GM23248 (cell line): ENCODE results near the gene LGI2. TPM values are rescaled to one million over a fixed set of nuclear protein-coding genes. Genes with fewer than 3 reads are reported as not detected.
A peak's percentile ranks its signal among the peaks of the same experiment; 100 is the strongest.

ENCODE experiments used
- DNase-seq: peaks from one replicate; pipeline ENCODE4 v3.0.0-alpha.2; 2015
- H2AFZ ChIP-seq: fragments of 200-600 bp; sonication (generic); 2 replicates; pipeline ENCODE4 v1.6.1; 2016; ENCODE audit warnings: antibody characterized with exemption
- H3F3A ChIP-seq: fragments of 200-600 bp; sonication (generic); 2 replicates; pipeline ENCODE4 v1.6.1; 2016; ENCODE audit warnings: mild to moderate bottlenecking, antibody characterized with exemption, mixed run types; ENCODE audit not compliant: insufficient read depth
- H3K27ac ChIP-seq: fragments of 200-600 bp; sonication (generic); 2 replicates; pipeline ENCODE4 v1.5.1; 2016; ENCODE audit warnings: mild to moderate bottlenecking
- H3K27me3 ChIP-seq: fragments of 200-600 bp; sonication (generic); replicated peaks from 2 replicates; pipeline ENCODE4 v1.6.1; 2016; ENCODE audit warnings: mild to moderate bottlenecking; ENCODE audit not compliant: insufficient read depth
- H3K36me3 ChIP-seq: fragments of 200-600 bp; sonication (generic); 2 replicates; pipeline ENCODE4 v1.6.1; 2016; ENCODE audit warnings: low read depth, mild to moderate bottlenecking
- H3K4me1 ChIP-seq: fragments of 200-600 bp; sonication (generic); 2 replicates; pipeline ENCODE4 v1.6.1; 2016; ENCODE audit warnings: mild to moderate bottlenecking; ENCODE audit not compliant: insufficient read depth
- H3K4me2 ChIP-seq: fragments of 200-600 bp; sonication (generic); one replicate; pipeline ENCODE4 v1.6.1; 2016; ENCODE audit warnings: mild to moderate bottlenecking; ENCODE audit not compliant: unreplicated experiment
- H3K4me3 ChIP-seq: fragments of 200-600 bp; sonication (generic); 2 replicates; pipeline ENCODE4 v1.5.1; 2016; ENCODE audit warnings: mild to moderate bottlenecking
- H3K79me2 ChIP-seq: fragments of 200-600 bp; sonication (generic); 2 replicates; pipeline ENCODE4 v1.6.1; 2016; ENCODE audit warnings: mild to moderate bottlenecking; ENCODE audit not compliant: insufficient read depth
- H3K9ac ChIP-seq: fragments of 200-600 bp; sonication (generic); 2 replicates; pipeline ENCODE4 v1.6.1; 2016; ENCODE audit warnings: mild to moderate bottlenecking
- H3K9me2 ChIP-seq: fragments of 200-600 bp; sonication (generic); 2 replicates; pipeline ENCODE4 v1.6.1; 2016; ENCODE audit warnings: mixed run types, mild to moderate bottlenecking, moderate library complexity; ENCODE audit not compliant: insufficient read depth
- H3K9me3 ChIP-seq: fragments of 200-600 bp; sonication (generic); one replicate; pipeline ENCODE4 v1.6.1; 2017; ENCODE audit warnings: low read depth
- H4K20me1 ChIP-seq: fragments of 200-600 bp; sonication (generic); 2 replicates; pipeline ENCODE4 v1.6.0; 2016; ENCODE audit not compliant: insufficient read depth
- EZH2 ChIP-seq: fragments of 200-600 bp; sonication (generic); IDR thresholded peaks from 2 replicates; pipeline ENCODE4 v1.6.1; 2018; ENCODE audit warnings: antibody characterized with exemption, mild to moderate bottlenecking; ENCODE audit not compliant: insufficient read depth, poor library complexity, severe bottlenecking
- EZH2phosphoT487 ChIP-seq: fragments of 200-600 bp; sonication (generic); IDR thresholded peaks from 2 replicates; pipeline ENCODE4 v1.6.1; 2018; ENCODE audit warnings: antibody characterized with exemption, moderate library complexity, mild to moderate bottlenecking, low read depth; ENCODE audit not compliant: insufficient read depth
- WGBS, 2 experiments: methylation state at CpG; one replicate each; pipeline ENCODE4 v1.1.6; 2015 to 2017; ENCODE audit warnings: low lambda C conversion rate in 2 of 2, low coverage in 1 of 2; ENCODE audit errors: missing lambda C conversion rate in 2 of 2; 5-methylcytosine and 5-hydroxymethylcytosine counted together
- in situ Hi-C: fragments of 300-500 bp; cut with MboI; formaldehyde crosslinking; loops from 2 replicates; pipeline ENCODE4 v1.15.0; 2020
- polyA plus RNA-seq: library from polyadenylated mRNA; unstranded; fragments of >200 nt; fragmentation: Nextera tagmentation; extraction: Ambion mirVana; gene quantifications from 2 replicates; pipeline ENCODE4 v1.2.1, GENCODE V29; 2016
- total RNA-seq: library from RNA; depleted of rRNA; stranded (reverse); fragments of >200 nt; shearing (Covaris generic); gene quantifications from 2 replicates; pipeline ENCODE4 v1.2.3, GENCODE V29; 2014

LGI2 gene
- total and polyA plus RNA-seq, 2 experiments from 2014 or later = not detected

DNA sequence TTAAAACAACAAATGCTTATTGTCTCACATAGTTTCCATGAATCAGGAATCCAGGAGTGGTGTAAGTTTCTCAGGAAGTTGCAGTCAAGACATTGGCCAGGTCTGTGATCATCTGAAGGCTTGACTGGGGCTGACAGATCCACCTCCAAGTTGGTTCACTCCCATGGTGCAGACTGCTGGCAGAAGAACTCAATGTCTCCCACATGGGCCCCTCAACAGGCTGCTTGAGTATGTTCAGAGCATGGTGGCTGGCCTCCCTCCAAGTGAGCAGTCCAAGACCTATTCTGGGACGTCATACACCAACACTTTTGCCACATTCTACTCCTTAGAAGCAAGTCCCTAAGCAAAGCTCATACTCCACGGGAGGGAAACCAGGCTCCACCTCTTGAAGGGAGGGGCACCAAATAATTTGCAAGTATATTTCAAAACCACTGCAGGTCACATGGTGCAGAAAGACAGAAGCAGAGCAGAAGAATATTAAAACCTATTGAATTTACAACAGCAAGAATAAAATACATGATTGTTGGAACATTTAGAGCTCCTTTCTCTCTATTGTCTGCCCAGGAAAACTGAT is 35.3 kb downstream of the LGI2 start:
- in situ Hi-C loops = no loop called here
- no peak overlapping the region for H2AFZ ChIP-seq
- no peaks in the 10 kb centered on the region for H4K20me1 ChIP-seq
- no peak overlapping the region for H3K4me3 ChIP-seq
- no peaks in the 10 kb centered on the region; the same call in 1 of the 2 replicates for H3K27me3 ChIP-seq
- no peak overlapping the region for H3K27ac ChIP-seq
- no peaks in the 10 kb centered on the region for H3K9me2 ChIP-seq
- no peak overlapping the region for H3K9ac ChIP-seq
- H3F3A ChIP-seq = no peaks in the 10 kb centered on the region
- H3K79me2 ChIP-seq = no peaks in the 10 kb centered on the region
- H3K9me3 ChIP-seq = no peaks in the 10 kb centered on the region
- no peaks in the 10 kb centered on the region for H3K36me3 ChIP-seq
- TF ChIP-seq EZH2 (no peak), EZH2phosphoT487 (no peak)
- no peaks in the 10 kb centered on the region for H3K4me1 ChIP-seq
- 17 to 19% methylated on average over 2 of the region's 2 CpGs for WGBS, 2 experiments
- no peak overlapping the region for H3K4me2 ChIP-seq
- DNase-seq = no peak

DNA sequence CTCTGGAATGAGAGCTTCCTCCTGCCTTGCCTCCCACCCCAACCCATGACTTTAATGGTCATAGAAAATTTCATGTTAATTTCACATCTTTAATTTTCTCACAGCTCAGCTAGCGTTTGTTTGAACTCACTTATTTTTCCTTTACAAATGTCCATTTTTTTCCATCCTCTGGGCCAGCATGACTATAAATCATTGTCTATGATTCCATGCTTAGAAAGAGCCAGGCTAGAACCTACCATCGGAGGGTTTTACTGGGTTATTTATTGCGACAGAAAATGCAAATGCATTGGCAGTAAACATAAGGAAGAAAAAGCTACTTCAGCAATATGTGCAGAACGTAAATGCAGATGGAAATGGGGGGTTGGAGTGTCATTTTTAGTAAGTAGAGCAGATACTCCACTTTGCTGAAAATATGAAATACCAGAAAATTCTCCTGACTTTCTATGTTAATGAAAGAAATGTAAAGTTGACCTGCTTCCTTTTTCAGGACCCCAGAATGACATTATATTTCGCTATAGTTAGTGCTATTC is 37.1 kb downstream of the LGI2 start:
- Histone ChIP-seq H3K27ac (no peak overlapping the region), H3K36me3 (no peaks in the 10 kb centered on the region), H3K4me1 (no peaks in the 10 kb centered on the region), H3K79me2 (no peaks in the 10 kb centered on the region), H3K9ac (no peak overlapping the region), H4K20me1 (no peaks in the 10 kb centered on the region), H2AFZ (no peak overlapping the region), H3K9me2 (no peaks in the 10 kb centered on the region), H3K27me3 (no peaks in the 10 kb centered on the region; the same call in 1 of the 2 replicates), H3K4me2 (no peak overlapping the region), H3F3A (no peaks in the 10 kb centered on the region), H3K9me3 (no peaks in the 10 kb centered on the region), H3K4me3 (no peak overlapping the region)
- TF ChIP-seq EZH2phosphoT487 (no peak), EZH2 (no peak)
- 22 to 30% methylated on average over 5 of the region's 5 CpGs for WGBS, 2 experiments
- in situ Hi-C loops = no loop called here
- no peak for DNase-seq

DNA sequence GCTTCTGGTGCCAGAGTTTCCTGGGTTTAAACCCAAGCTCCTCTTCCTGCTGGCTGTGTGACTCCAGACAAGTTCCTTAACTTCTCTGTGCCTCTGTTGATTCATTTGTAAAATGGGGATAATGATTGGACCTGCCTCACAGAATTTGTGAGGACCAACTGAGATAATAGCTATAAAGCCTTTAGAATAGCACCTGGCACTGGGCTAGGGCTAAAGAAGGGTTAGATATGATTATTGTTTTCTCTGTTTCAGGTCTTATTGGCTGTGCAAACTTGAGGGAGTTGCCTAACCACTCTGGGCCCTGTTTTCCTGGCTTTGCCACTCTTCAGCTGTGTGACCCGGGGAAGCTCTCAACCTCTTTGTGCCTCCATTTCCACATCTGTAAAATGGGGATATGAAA is 37.8 kb downstream of the LGI2 start:
- Histone ChIP-seq H3K79me2 (no peaks in the 10 kb centered on the region), H3K4me1 (no peaks in the 10 kb centered on the region), H3K4me2 (no peak overlapping the region), H3K27me3 (no peaks in the 10 kb centered on the region; the same call in 1 of the 2 replicates), H3K9ac (no peak overlapping the region), H3K9me2 (no peaks in the 10 kb centered on the region), H3K9me3 (no peaks in the 10 kb centered on the region), H3F3A (no peaks in the 10 kb centered on the region), H3K36me3 (no peaks in the 10 kb centered on the region), H3K27ac (no peak overlapping the region), H3K4me3 (no peak overlapping the region), H2AFZ (no peak overlapping the region), H4K20me1 (no peaks in the 10 kb centered on the region)
- WGBS, 2 experiments = 86 to 100% methylated on average over 1 of the region's 1 CpG
- no peak for DNase-seq
- in situ Hi-C loops = no loop called here
- TF ChIP-seq EZH2 (no peak), EZH2phosphoT487 (no peak)

DNA sequence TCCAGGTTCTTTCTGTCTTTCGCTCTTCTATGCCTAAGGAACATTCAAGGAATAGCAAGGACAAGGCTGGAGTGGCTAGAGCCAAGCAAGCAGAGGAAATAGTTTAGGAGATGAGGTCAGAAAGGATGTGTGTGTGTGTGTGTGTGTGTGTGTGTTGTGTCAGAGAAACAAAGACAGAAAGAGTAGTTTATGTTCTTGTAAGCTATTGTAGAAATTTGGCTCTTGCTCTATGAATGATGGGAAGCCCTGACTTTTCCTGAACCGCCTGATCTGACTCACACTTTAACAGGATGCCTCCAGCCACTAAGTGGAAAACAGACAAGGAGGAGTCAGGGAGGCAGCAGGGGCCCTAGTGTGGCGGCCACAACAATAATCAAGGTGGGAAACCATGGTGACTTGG is 39.7 kb downstream of the LGI2 start:
- TF ChIP-seq EZH2 (no peak), EZH2phosphoT487 (no peak)
- H3K4me1 ChIP-seq = no peaks in the 10 kb centered on the region
- no peaks in the 10 kb centered on the region for H3K9me2 ChIP-seq
- 61 to 65% methylated on average over 3 of the region's 3 CpGs for WGBS, 2 experiments
- H3K9me3 ChIP-seq = no peaks in the 10 kb centered on the region
- DNase-seq = peak; percentile 69
- no peak overlapping the region for H3K4me3 ChIP-seq
- H3K9ac ChIP-seq = no peak overlapping the region
- no peaks in the 10 kb centered on the region for H3K36me3 ChIP-seq
- H3K27me3 ChIP-seq = no peaks in the 10 kb centered on the region
- no peak overlapping the region for H3K4me2 ChIP-seq
- no peak overlapping the region for H3K27ac ChIP-seq
- no peaks in the 10 kb centered on the region for H3F3A ChIP-seq
- no peak overlapping the region for H2AFZ ChIP-seq
- H4K20me1 ChIP-seq = no peaks in the 10 kb centered on the region
- H3K79me2 ChIP-seq = no peaks in the 10 kb centered on the region
- in situ Hi-C loops = no loop called here

DNA sequence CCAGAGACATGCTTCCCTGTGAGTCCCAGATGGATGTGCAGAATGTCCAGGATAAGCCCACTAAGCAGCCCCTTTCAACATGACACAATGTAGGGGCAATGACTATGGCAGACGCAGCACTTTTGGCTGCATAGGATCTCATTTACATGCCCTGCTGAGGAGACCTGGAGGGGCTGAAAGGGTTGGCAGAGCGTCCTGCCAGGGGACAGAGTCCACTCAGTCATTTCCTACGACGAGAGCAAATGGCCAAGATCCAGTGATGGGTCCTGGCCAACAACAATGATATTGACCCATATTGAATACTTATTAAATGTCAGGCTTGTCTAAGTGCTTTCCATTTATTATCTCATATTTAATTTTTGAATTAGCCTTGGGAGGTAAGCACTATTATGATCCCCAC is 41.4 kb downstream of the LGI2 start:
- Histone ChIP-seq H4K20me1 (no peaks in the 10 kb centered on the region), H2AFZ (no peak overlapping the region), H3K4me2 (no peak overlapping the region), H3F3A (no peaks in the 10 kb centered on the region), H3K4me1 (no peaks in the 10 kb centered on the region), H3K9ac (no peak overlapping the region), H3K9me2 (no peaks in the 10 kb centered on the region), H3K4me3 (no peak overlapping the region), H3K79me2 (no peaks in the 10 kb centered on the region), H3K36me3 (no peaks in the 10 kb centered on the region), H3K27ac (no peak overlapping the region), H3K9me3 (no peaks in the 10 kb centered on the region), H3K27me3 (no peaks in the 10 kb centered on the region)
- TF ChIP-seq EZH2phosphoT487 (no peak), EZH2 (no peak)
- no peak for DNase-seq
- in situ Hi-C loops = loop anchor here (10.0 kb wide), 1 partner anchor 505 kb away; no protein-coding TSS in a partner anchor
- 39 to 46% methylated on average over 4 of the region's 4 CpGs for WGBS, 2 experiments
